AG04449 (cell line): ENCODE data around the gene CXADR.

Experiments used
- CTCF ChIA-PET: fragments of 350-600 bp; formaldehyde crosslinking; extraction: SDS; loops from one replicate; lab custom pipeline; 2021; ENCODE audit warnings: antibody characterized with exemption; lab: Yijun Ruan, JAX
- POLR2A ChIA-PET: fragments of 400-600, 350-600 bp; formaldehyde crosslinking; extraction: SDS; loops from one replicate; lab custom pipeline; 2020; ENCODE audit warnings: antibody characterized with exemption, inconsistent platforms; lab: Yijun Ruan, JAX
- DNase-seq: peaks from one replicate; pipeline ENCODE4 v3.0.0-alpha.2; 2010; ENCODE audit warnings: low read depth, low spot score
- H3K4me3 ChIP-seq: 2 replicates; pipeline ENCODE4 v1.5.1; 2011; ENCODE audit warnings: low read depth, mild to moderate bottlenecking, control low read depth, low read length
- CTCF ChIP-seq: IDR thresholded peaks from one replicate; pipeline ENCODE4 v1.5.1; 2011; ENCODE audit warnings: mild to moderate bottlenecking, moderate library complexity, low read length, control low read depth, inconsistent platforms; ENCODE audit not compliant: insufficient read depth; ENCODE audit errors: missing control alignments

CXADR gene

GRCh38 chr21:17578876-17579275 is 66.0 kb downstream of the CXADR start:
- ChIA-PET CTCF (no interaction called here), POLR2A (no interaction called here)
- TF ChIP-seq CTCF = no peak
- no peak for DNase-seq
- H3K4me3 ChIP-seq = no peak overlapping the region

- H3K4me3 ChIP-seq = no peak overlapping the region
- POLR2A ChIA-PET = no interaction called here
- CTCF ChIA-PET = no interaction called here
- DNase-seq = no peak
- TF ChIP-seq CTCF = no peak
These were observed 67.5 kb downstream of the CXADR start for GRCh38 chr21:17580319-17580718.

GRCh38 chr21:17583898-17584297 is 71.1 kb downstream of the CXADR start:
- POLR2A ChIA-PET = no interaction called here
- no peak for TF ChIP-seq CTCF
- no peak overlapping the region for H3K4me3 ChIP-seq
- DNase-seq = no peak
- CTCF ChIA-PET = interaction anchor here (5.2 kb wide), 1 partner anchor 196 kb away, joined by 126 read pairs; no protein-coding TSS in a partner anchor

- no peak overlapping the region for H3K4me3 ChIP-seq
- DNase-seq = no peak
- POLR2A ChIA-PET = interaction anchor here (1.0 kb wide), 1 partner anchor 24 kb away, joined by 3 read pairs; no protein-coding TSS in a partner anchor
- CTCF ChIA-PET = interaction anchor here (0.7 to 5.2 kb wide), 14 partner anchors 10 to 340 kb away, joined by 3 to 126 read pairs (median 3); no protein-coding TSS in a partner anchor
- peak; percentile 51 for TF ChIP-seq CTCF
These were observed 73.1 kb downstream of the CXADR start for GRCh38 chr21:17585875-17586450.

GRCh38 chr21:17590430-17590829 is 77.6 kb downstream of the CXADR start:
- TF ChIP-seq CTCF = no peak
- ChIA-PET POLR2A (no interaction called here), CTCF (interaction anchor here (1.3 to 1.5 kb wide), 2 partner anchors 19 to 204 kb away, joined by 3 to 4 read pairs; no protein-coding TSS in a partner anchor)

GRCh38 chr21:17597680-17598079 is 84.8 kb downstream of the CXADR start:
- no peak overlapping the region for H3K4me3 ChIP-seq
- no peak for DNase-seq
- ChIA-PET CTCF (interaction anchor here (1.8 kb wide), 1 partner anchor 209 kb away, joined by 7 read pairs; no protein-coding TSS in a partner anchor), POLR2A (no interaction called here)
- TF ChIP-seq CTCF = no peak

More at GRCh38 chr21:17590430-17590829, 77.6 kb downstream of the CXADR start:
- no peak for DNase-seq
- H3K4me3 ChIP-seq = no peak overlapping the region
